ENCODE data around the gene TCEAL9. TPM values are rescaled to one million over a fixed set of nuclear protein-coding genes. Genes with fewer than 3 reads are reported as not detected.
"Not testable (repeated sequence)": the region's sequence is repeated elsewhere in the genome, so short reads cannot be mapped to it uniquely, and the experiment has no call there.

The TCEAL9 gene
- total RNA-seq, 2 donors from 2014 or later: 0.90 TPM; not detected in 1

GRCh38 chrX:103385283-103385830, 29.1 kb downstream of the TCEAL9 start:
- not testable (repeated sequence) for H3K9me3 Mint-ChIP-seq; H3K36me3 Mint-ChIP-seq; H3K4me3 Mint-ChIP-seq; ATAC-seq; H3K4me1 Mint-ChIP-seq (ENCODE audit: low read depth in 2 of 2); DNase-seq (ENCODE audit: low spot score); H3K27ac Mint-ChIP-seq
- peaks cover 13 to 30% of the 10 kb centered on the region in 2 donors for H3K27me3 Mint-ChIP-seq

GRCh38 chrX:103386332-103386731, 30.0 kb downstream of the TCEAL9 start:
- Mint-ChIP-seq H3K9me3 (no peaks in the 10 kb centered on the region), H3K27ac (no peak overlapping the region), H3K4me1 (ENCODE audit: low read depth in 2 of 2) (no peaks in the 10 kb centered on the region), H3K4me3 (no peak overlapping the region), H3K27me3 (peaks cover 19 to 33% of the 10 kb centered on the region in 2 donors), H3K36me3 (no peaks in the 10 kb centered on the region)
- no peak for DNase-seq (ENCODE audit: low spot score)
- no peak for ATAC-seq

GRCh38 chrX:103393487-103393886, 37.2 kb downstream of the TCEAL9 start:
- H3K9me3 Mint-ChIP-seq: no peaks in the 10 kb centered on the region

GRCh38 chrX:103396186-103396585, 39.9 kb downstream of the TCEAL9 start:
- Mint-ChIP-seq H3K4me1 (ENCODE audit: low read depth in 2 of 2) (no peaks in the 10 kb centered on the region), H3K36me3 (no peaks in the 10 kb centered on the region), H3K4me3 (no peak overlapping the region), H3K9me3 (no peaks in the 10 kb centered on the region), H3K27ac (no peak overlapping the region), H3K27me3 (peaks cover 0 to 19% of the 10 kb centered on the region in 2 donors)
- DNase-seq (ENCODE audit: low spot score) (no peak), ATAC-seq (no peak)

More at GRCh38 chrX:103393487-103393886, 37.2 kb downstream of the TCEAL9 start:
- Mint-ChIP-seq H3K27ac (no peak overlapping the region), H3K36me3 (no peaks in the 10 kb centered on the region), H3K4me1 (ENCODE audit: low read depth in 2 of 2) (no peaks in the 10 kb centered on the region), H3K27me3 (peaks cover 19 to 34% of the 10 kb centered on the region in 2 donors), H3K4me3 (no peak overlapping the region)
- no peak for DNase-seq (ENCODE audit: low spot score)
- no peak for ATAC-seq

GRCh38 chrX:103396660-103397059, 40.4 kb downstream of the TCEAL9 start:
- Mint-ChIP-seq H3K4me3 (no peak overlapping the region), H3K36me3 (no peaks in the 10 kb centered on the region), H3K9me3 (no peaks in the 10 kb centered on the region), H3K27ac (no peak overlapping the region), H3K4me1 (ENCODE audit: low read depth in 2 of 2) (no peaks in the 10 kb centered on the region), H3K27me3 (peaks cover under 1 to 16% of the 10 kb centered on the region in 2 donors)
- DNase-seq (ENCODE audit: low spot score) (no peak), ATAC-seq (no peak)

GRCh38 chrX:103397707-103398106, 41.4 kb downstream of the TCEAL9 start:
- Mint-ChIP-seq H3K36me3 (no peaks in the 10 kb centered on the region), H3K27me3 (peaks cover 5 to 15% of the 10 kb centered on the region in 2 donors), H3K4me3 (no peak overlapping the region), H3K4me1 (ENCODE audit: low read depth in 2 of 2) (no peaks in the 10 kb centered on the region), H3K9me3 (no peaks in the 10 kb centered on the region), H3K27ac (peak overlapping the region in 1 of 2 donors; percentile 39)
- DNase-seq (ENCODE audit: low spot score): no peak
- ATAC-seq: no peak

GRCh38 chrX:103398421-103398864, 42.1 kb downstream of the TCEAL9 start:
- DNase-seq (ENCODE audit: low spot score): no peak

GRCh38 chrX:103399744-103400143, 43.4 kb downstream of the TCEAL9 start:
- ATAC-seq (no peak), DNase-seq (ENCODE audit: low spot score) (no peak)
- Mint-ChIP-seq H3K4me1 (ENCODE audit: low read depth in 2 of 2) (peaks cover 5% of the 10 kb centered on the region in 2 donors), H3K36me3 (no peaks in the 10 kb centered on the region), H3K27ac (no peak overlapping the region), H3K4me3 (no peak overlapping the region), H3K27me3 (peaks cover 5 to 14% of the 10 kb centered on the region in 2 donors), H3K9me3 (no peaks in the 10 kb centered on the region)

More at GRCh38 chrX:103398421-103398864, 42.1 kb downstream of the TCEAL9 start:
- Mint-ChIP-seq H3K4me1 (ENCODE audit: low read depth in 2 of 2) (no peaks in the 10 kb centered on the region), H3K27me3 (peaks cover 5 to 12% of the 10 kb centered on the region in 2 donors), H3K27ac (no peak overlapping the region), H3K9me3 (no peaks in the 10 kb centered on the region), H3K4me3 (no peak overlapping the region), H3K36me3 (no peaks in the 10 kb centered on the region)
- no peak for ATAC-seq

- Mint-ChIP-seq H3K27me3 (peaks cover 5 to 19% of the 10 kb centered on the region in 2 donors), H3K27ac (no peak overlapping the region), H3K4me3 (no peak overlapping the region), H3K9me3 (no peaks in the 10 kb centered on the region), H3K36me3 (no peaks in the 10 kb centered on the region), H3K4me1 (ENCODE audit: low read depth in 2 of 2) (peaks cover 5 to 6% of the 10 kb centered on the region in 2 donors)
- no peak for ATAC-seq
- DNase-seq (ENCODE audit: low spot score): no peak
Measured at GRCh38 chrX:103400931-103401330, 44.6 kb downstream of the TCEAL9 start.

GRCh38 chrX:103404231-103405008, 48.1 kb downstream of the TCEAL9 start:
- no peaks in the 10 kb centered on the region for H3K36me3 Mint-ChIP-seq
- peak overlapping the region; percentile 64 to 86 for H3K27ac Mint-ChIP-seq
- peak overlapping the region; percentile 85 for H3K4me3 Mint-ChIP-seq
- ATAC-seq (peak; percentile 67 to 80), DNase-seq (ENCODE audit: low spot score) (no peak)
- no peaks in the 10 kb centered on the region for H3K9me3 Mint-ChIP-seq
- peaks cover 5 to 6% of the 10 kb centered on the region in 2 donors for H3K4me1 Mint-ChIP-seq (ENCODE audit: low read depth in 2 of 2)
- H3K27me3 Mint-ChIP-seq: peaks cover 5 to 21% of the 10 kb centered on the region in 2 donors

GRCh38 chrX:103405009-103405333, 48.7 kb downstream of the TCEAL9 start:
- ATAC-seq: no peak
- H3K4me3 Mint-ChIP-seq: peak overlapping the region; percentile 85
- H3K9me3 Mint-ChIP-seq: no peaks in the 10 kb centered on the region
- no peaks in the 10 kb centered on the region for H3K36me3 Mint-ChIP-seq
- H3K4me1 Mint-ChIP-seq (ENCODE audit: low read depth in 2 of 2): peaks cover 5 to 6% of the 10 kb centered on the region in 2 donors
- peaks cover 5 to 21% of the 10 kb centered on the region in 2 donors for H3K27me3 Mint-ChIP-seq
- DNase-seq (ENCODE audit: low spot score): no peak
- H3K27ac Mint-ChIP-seq: peak overlapping the region; percentile 64 to 86

GRCh38 chrX:103406256-103406655, 50.0 kb downstream of the TCEAL9 start:
- H3K36me3 Mint-ChIP-seq: no peaks in the 10 kb centered on the region
- no peaks in the 10 kb centered on the region for H3K9me3 Mint-ChIP-seq
- no peak overlapping the region for H3K4me3 Mint-ChIP-seq
- H3K27ac Mint-ChIP-seq: no peak overlapping the region
- DNase-seq (ENCODE audit: low spot score) (no peak), ATAC-seq (no peak)
- peaks cover 5 to 6% of the 10 kb centered on the region in 2 donors for H3K4me1 Mint-ChIP-seq (ENCODE audit: low read depth in 2 of 2)
- peaks cover 5 to 18% of the 10 kb centered on the region in 2 donors for H3K27me3 Mint-ChIP-seq

GRCh38 chrX:103407776-103408175, 51.5 kb downstream of the TCEAL9 start:
- ATAC-seq (no peak), DNase-seq (ENCODE audit: low spot score) (no peak)
- H3K4me1 Mint-ChIP-seq (ENCODE audit: low read depth in 2 of 2): peaks cover 5 to 6% of the 10 kb centered on the region in 2 donors
- H3K27me3 Mint-ChIP-seq: peaks cover 0 to 16% of the 10 kb centered on the region in 2 donors
- H3K36me3 Mint-ChIP-seq: no peaks in the 10 kb centered on the region
- no peak overlapping the region for H3K27ac Mint-ChIP-seq
- H3K9me3 Mint-ChIP-seq: no peaks in the 10 kb centered on the region
- no peak overlapping the region for H3K4me3 Mint-ChIP-seq
